ENCODE results near the gene TNS2. TPM values are rescaled to one million over a fixed set of nuclear protein-coding genes. Genes with fewer than 3 reads are reported as not detected.

The TNS2 gene
- total and polyA plus RNA-seq, 2 of the 13 experiments (the other 11 are each of a cell fraction or from before 2014, with no cell fraction given): 8.9 to 20.4 TPM

DNA sequence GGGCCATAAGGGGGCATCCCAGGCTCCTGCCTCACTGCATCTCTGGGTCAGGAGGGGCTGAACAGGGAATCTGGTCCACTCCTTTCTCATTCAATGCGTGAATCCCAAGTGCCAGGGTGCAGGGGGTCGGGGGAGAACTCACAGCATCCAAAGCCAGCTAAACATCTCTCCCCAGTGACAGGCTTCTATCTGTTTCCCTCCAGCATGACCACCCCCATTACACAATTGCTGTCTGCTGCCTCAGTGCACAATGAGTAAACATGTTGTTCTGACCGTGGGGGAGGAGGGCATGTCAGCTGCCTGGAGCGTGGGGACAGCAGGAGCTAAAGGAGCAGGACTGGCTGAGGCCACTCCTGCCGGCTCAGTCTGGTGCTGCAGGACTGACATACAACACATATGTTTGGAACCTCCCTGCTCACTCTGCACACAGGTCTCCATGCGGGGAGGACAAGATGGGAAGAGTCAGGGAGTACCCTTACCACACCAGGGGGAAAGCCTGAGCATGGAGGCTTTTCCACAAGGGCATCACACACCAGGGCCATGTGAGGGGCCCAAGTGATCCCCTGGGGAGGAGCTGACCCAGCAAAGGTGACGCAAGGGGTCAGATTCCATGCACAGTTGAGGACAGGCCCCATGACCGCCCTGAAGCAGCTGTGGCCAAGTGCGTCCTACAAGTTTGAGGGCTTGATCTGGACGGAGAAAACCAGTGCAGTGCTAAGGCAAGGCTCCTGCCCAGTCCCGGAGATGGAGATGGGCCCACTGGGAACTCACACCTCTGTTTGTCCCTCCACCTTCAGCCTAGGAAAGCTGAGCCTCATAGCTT lies 1.4 kb downstream of the TNS2 start (continued):
- TF ChIP-seq, protein P1, sequence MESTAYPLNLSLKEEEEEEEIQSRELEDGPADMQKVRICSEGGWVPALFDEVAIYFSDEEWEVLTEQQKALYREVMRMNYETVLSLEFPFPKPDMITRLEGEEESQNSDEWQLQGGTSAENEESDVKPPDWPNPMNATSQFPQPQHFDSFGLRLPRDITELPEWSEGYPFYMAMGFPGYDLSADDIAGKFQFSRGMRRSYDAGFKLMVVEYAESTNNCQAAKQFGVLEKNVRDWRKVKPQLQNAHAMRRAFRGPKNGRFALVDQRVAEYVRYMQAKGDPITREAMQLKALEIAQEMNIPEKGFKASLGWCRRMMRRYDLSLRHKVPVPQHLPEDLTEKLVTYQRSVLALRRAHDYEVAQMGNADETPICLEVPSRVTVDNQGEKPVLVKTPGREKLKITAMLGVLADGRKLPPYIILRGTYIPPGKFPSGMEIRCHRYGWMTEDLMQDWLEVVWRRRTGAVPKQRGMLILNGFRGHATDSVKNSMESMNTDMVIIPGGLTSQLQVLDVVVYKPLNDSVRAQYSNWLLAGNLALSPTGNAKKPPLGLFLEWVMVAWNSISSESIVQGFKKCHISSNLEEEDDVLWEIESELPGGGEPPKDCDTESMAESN (CRISPR knock-in tag; conservative IDR thresholded peaks at IDR 0.05): 0 out of 2 replicates have a peak, but pooled peaks have one; percentile 14
- TF ChIP-seq GATAD2A (CRISPR knock-in tag; IDR thresholded peaks at IDR 0.05) (peak; percentile 79), ZNF839 (CRISPR knock-in tag; IDR thresholded peaks at IDR 0.05; ENCODE audit: borderline replicate concordance) (no peak), SRSF9 (IDR thresholded peaks at IDR 0.05; ENCODE audit: borderline replicate concordance, insufficient read depth, low read depth, low read length, poor library complexity, severe bottlenecking) (no peak), ZNF747 (CRISPR knock-in tag; IDR thresholded peaks at IDR 0.05; ENCODE audit: borderline replicate concordance) (peak; percentile 31; the same call in 1 of the 2 replicates), PATZ1 (CRISPR knock-in tag; IDR thresholded peaks at IDR 0.05) (peak; percentile 85), REPIN1 (CRISPR knock-in tag; IDR thresholded peaks at IDR 0.05; ENCODE audit: borderline replicate concordance, low read depth) (peak; percentile 40; the same call in 1 of the 2 replicates), FOXP1 (IDR thresholded peaks at IDR 0.05) (no peak), FOXP1 (CRISPR knock-in tag; IDR thresholded peaks at IDR 0.05) (peak; percentile 95), PAX8 (CRISPR knock-in tag; IDR thresholded peaks at IDR 0.05; ENCODE audit: borderline replicate concordance) (no peak), EP300 (IDR thresholded peaks at IDR 0.05; ENCODE audit: low read depth in 2 of 2, low read length in 2 of 2) (no peak; a peak in 1 of 4 replicates), EP300 (CRISPR knock-in tag; IDR thresholded peaks at IDR 0.05; ENCODE audit: borderline replicate concordance) (peak; percentile 8; the same call in 1 of the 2 replicates), ZNF615 (CRISPR knock-in tag; IDR thresholded peaks at IDR 0.05; ENCODE audit: borderline replicate concordance) (0 out of 2 replicates have a peak, but pooled peaks have one; percentile 0), ZNF709 (CRISPR knock-in tag; IDR thresholded peaks at IDR 0.05) (0 out of 2 replicates have a peak, but pooled peaks have one; percentile 34), SALL1 (CRISPR knock-in tag; IDR thresholded peaks at IDR 0.05) (peak; percentile 82), ZNF883 (CRISPR knock-in tag; IDR thresholded peaks at IDR 0.05; ENCODE audit: not compliant biosample characterization) (peak; percentile 66), SP5 (CRISPR knock-in tag; IDR thresholded peaks at IDR 0.05; ENCODE audit: borderline replicate concordance, low read depth) (peak; percentile 93), HMG20A (CRISPR knock-in tag; IDR thresholded peaks at IDR 0.05; ENCODE audit: borderline replicate concordance) (peak; percentile 25; the same call in 1 of the 2 replicates)
- TF ChIP-seq, protein P2, sequence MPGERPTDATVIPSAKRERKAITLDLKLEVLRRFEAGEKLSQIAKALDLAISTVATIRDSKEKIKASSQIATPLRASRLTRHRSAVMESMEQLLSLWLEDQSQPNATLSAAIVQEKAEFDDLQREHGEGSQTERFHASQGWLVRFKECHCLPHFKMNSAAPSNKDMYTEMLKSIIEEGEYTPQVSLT (CRISPR knock-in tag; IDR thresholded peaks at IDR 0.05; ENCODE audit: borderline replicate concordance, low read depth): no peak
- TF ChIP-seq, protein P3, sequence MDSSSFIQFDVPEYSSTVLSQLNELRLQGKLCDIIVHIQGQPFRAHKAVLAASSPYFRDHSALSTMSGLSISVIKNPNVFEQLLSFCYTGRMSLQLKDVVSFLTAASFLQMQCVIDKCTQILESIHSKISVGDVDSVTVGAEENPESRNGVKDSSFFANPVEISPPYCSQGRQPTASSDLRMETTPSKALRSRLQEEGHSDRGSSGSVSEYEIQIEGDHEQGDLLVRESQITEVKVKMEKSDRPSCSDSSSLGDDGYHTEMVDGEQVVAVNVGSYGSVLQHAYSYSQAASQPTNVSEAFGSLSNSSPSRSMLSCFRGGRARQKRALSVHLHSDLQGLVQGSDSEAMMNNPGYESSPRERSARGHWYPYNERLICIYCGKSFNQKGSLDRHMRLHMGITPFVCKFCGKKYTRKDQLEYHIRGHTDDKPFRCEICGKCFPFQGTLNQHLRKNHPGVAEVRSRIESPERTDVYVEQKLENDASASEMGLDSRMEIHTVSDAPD (CRISPR knock-in tag; IDR thresholded peaks at IDR 0.05): peak; percentile 65; the same call in 1 of the 2 replicates
- TF ChIP-seq, protein P4, sequence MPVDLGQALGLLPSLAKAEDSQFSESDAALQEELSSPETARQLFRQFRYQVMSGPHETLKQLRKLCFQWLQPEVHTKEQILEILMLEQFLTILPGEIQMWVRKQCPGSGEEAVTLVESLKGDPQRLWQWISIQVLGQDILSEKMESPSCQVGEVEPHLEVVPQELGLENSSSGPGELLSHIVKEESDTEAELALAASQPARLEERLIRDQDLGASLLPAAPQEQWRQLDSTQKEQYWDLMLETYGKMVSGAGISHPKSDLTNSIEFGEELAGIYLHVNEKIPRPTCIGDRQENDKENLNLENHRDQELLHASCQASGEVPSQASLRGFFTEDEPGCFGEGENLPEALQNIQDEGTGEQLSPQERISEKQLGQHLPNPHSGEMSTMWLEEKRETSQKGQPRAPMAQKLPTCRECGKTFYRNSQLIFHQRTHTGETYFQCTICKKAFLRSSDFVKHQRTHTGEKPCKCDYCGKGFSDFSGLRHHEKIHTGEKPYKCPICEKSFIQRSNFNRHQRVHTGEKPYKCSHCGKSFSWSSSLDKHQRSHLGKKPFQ (CRISPR knock-in tag; IDR thresholded peaks at IDR 0.05; ENCODE audit: insufficient replicate concordance): peak; percentile 70

All from HepG2 (cell line).